Sigmoid colon (tissue), 4 donors: ENCODE measurements around the gene FCER2.

Experiments
- EP300 ChIP-seq, 4 donors: sonication (generic); formaldehyde crosslinking; IDR thresholded peaks; one replicate each; pipeline ENCODE4 v1.6.1; 2017; ENCODE audit warnings: antibody characterized with exemption in 4 of 4
- POLR2A ChIP-seq, 2 donors: fragments of 450-650 bp; IDR thresholded peaks; one replicate each; pipeline ENCODE4 v1.6.1; 2016; ENCODE audit warnings: antibody characterized with exemption in 2 of 2, mild to moderate bottlenecking in 2 of 2, moderate library complexity in 2 of 2
- POLR2AphosphoS5 ChIP-seq, 4 donors: sonication (generic); formaldehyde crosslinking; IDR thresholded peaks; one replicate each; pipeline ENCODE4 v1.6.1; 2017; ENCODE audit warnings: antibody characterized with exemption in 4 of 4
- TF ChIP-seq, protein P1 (sequence below), 4 experiments: fragments of 450-650 bp in 3 of 4; fragments of 200-600 bp in 1 of 4; IDR thresholded peaks; one replicate each; pipeline ENCODE4 v1.5.1; 2016 to 2019; ENCODE audit warnings: antibody characterized with exemption in 4 of 4, mild to moderate bottlenecking in 3 of 4, moderate library complexity in 2 of 4

DNA sequence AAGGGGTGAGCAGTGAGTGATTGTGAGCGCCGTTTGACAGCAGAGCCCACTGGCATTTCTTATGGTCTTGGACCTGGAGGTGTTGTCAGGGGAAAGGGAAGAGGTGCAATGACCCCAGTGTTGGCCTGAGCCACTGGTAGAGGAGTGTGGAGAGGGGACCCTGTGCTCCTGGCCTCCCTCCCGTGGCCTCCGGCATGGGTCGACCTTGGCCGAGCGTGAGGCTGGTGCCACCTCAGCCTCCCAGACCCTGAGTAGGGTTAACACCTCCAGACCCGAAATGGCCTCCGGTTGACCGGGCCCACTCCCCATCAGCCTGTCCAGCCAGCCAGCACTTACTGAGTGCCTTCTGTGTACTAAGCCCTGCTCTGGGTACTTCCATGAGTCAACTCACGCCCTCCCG, 14.8 kb downstream of the FCER2 start:
- TF ChIP-seq POLR2AphosphoS5 (IDR thresholded peaks at IDR 0.05) (no peak), POLR2A (IDR thresholded peaks at IDR 0.05) (no peak), EP300 (IDR thresholded peaks at IDR 0.05) (no peak)
- TF ChIP-seq, protein P1, sequence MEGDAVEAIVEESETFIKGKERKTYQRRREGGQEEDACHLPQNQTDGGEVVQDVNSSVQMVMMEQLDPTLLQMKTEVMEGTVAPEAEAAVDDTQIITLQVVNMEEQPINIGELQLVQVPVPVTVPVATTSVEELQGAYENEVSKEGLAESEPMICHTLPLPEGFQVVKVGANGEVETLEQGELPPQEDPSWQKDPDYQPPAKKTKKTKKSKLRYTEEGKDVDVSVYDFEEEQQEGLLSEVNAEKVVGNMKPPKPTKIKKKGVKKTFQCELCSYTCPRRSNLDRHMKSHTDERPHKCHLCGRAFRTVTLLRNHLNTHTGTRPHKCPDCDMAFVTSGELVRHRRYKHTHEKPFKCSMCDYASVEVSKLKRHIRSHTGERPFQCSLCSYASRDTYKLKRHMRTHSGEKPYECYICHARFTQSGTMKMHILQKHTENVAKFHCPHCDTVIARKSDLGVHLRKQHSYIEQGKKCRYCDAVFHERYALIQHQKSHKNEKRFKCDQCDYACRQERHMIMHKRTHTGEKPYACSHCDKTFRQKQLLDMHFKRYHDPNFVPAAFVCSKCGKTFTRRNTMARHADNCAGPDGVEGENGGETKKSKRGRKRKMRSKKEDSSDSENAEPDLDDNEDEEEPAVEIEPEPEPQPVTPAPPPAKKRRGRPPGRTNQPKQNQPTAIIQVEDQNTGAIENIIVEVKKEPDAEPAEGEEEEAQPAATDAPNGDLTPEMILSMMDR (IDR thresholded peaks at IDR 0.05) = no peak
